NCI-H2029 (cell line): ENCODE data around the gene C5orf47.

ENCODE experiments used
- DNase-seq: peaks from one replicate; lab custom pipeline; 2025; lab: John Stamatoyannopoulos, UW

The C5orf47 gene, protein sequence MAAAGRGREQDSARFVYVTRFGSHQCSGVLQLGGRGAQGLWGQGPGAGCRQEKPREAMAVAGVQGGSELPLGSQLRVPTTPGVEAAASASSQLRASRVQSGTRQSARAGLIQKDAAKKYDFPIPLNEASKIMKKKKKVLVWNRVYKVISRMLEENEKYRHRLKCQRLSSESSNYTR

GRCh38 chr5:173988554-173989431 is at the start of gene C5orf47:
TSS of gene C5orf47 (plus strand) at chr5:173989170. CDS start at chr5:173989264, 94 bp downstream.
- no peak for DNase-seq

DNA sequence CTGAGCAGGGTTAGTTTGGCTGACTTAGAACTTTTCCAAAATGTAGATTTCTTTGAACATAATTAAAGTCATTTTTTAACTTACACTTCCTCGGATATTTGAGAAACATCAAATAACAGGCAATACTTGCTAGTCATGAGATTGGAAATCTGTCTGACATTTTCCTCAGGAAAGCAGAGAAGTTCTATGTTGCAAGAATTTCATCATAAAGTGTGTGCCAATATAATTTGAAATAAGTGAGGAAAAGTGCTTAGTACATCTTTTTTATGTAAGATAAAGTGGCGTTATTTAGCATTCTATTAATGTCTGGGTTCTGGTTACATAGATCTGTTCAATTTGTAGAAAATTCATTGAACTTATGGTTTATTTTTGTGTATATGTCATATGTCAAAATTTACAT is 48.7 kb upstream of the C5orf47 start:
- DNase-seq, result no peak

DNA sequence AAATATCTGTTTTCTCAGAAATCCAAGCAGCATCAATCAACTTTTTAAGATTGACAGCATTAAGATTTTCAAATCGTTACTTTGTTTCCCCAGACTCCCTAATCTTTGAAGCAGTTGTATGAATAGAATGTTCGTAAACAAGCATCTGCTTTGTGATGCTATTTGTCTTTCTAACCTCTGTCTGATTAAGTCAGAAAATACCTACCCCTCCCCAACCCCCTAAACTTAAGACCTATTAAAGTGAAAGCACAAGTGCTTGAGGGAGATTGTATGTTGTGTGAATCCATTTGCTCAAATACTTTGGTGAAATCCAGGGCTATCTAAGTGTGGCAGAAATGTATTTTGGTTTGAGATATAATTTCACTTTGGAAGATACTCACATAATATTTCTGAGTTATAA is 47.9 kb upstream of the C5orf47 start:
- no peak for DNase-seq

DNA sequence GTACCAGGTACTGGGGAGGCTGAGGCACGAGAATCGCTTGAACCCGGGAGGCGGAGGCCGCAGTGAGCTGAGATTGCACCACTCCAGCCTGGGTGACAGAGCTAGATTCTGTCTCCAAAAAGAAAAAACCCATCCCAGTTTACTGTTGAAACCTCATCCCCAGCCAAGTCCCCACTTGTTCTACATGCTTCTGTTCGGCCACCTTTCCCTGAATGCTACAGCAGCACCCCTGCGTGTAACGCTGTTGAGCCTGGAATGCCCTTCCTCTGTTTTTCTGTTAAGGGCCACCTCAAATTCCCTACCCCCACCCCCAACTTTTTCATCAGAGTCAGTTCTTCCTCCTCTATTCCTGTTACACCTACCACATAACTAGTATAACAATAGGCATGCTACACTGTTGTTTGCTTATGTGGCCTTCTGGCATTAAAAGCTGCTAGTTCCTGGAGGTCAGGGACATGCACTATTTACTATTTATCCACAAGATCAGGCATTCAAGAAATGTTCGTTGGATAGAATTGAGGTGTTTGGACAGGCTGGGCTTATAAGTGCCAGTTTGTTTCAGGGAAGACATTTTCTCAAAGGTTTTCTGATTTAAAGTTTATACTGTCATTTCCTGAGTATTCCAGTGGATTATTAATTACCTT is 47.1 kb upstream of the C5orf47 start:
- peak; percentile 19 for DNase-seq

GRCh38 chr5:173944511-173944910 is 44.5 kb upstream of the C5orf47 start:
- DNase-seq, result no peak

- no peak for DNase-seq
Measured at GRCh38 chr5:173945160-173945559, 43.8 kb upstream of the C5orf47 start.

GRCh38 chr5:173946323-173946722 is 42.6 kb upstream of the C5orf47 start:
- no peak for DNase-seq

DNA sequence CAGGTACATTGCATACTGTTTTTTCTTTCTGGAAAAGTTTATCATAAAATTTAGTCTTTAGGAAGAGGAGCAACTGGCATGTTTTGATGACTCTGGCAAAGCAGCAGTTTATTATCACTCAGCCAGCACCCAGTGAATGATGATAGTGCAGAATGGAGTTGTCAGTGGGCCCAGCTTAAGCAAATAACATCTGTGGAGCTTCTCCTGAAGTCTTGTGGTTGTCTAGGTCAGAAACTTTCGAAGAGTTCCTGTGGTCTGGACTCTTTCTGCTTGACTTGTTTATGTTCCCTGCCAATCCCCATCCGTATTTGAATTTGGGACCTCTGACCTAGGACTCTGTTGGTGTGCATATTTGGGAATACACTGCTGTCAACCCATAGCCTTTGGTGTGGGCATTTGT is 38.1 kb upstream of the C5orf47 start:
- DNase-seq, result no peak

GRCh38 chr5:173953528-173954090 is 35.4 kb upstream of the C5orf47 start:
- DNase-seq, result peak; percentile 11

DNA sequence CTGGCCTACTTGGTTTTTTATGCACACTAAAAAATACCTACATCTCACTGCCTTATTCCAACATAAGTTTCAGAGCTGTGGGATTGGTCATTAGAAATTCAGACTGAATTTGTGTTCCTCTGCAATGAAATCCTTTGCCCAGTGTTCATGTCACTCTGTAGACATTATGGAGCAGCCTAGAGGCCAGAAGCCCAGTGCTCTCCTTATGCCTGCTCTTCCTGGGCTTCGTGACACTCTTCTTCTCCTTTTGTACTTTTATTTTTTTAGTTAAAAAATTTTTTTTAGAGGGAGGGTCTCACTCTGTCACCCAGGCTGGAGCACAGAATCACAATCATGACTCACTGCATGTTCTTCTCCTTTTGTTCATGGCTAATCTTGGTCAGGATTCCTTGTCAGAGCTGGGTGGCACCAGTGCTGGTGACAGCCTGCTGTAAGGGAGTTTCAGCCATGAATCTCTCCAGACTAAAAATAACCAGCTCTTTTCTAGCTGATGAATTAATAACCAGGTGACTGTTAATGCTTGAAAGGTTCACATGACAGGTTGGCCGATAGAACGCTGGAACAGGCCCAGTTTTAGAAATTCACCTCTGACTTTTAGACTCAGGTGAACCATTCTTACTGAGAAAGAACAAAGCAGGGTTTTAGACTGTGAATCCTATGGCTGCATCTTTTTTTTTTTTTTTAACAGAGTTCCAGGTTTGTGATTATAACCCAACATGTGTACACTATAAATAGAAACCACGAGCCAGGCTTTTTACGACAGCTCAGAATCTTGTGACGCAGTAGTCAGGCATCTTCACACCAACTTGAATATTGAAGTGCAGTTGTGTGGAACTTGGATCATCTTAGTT is 34.1 kb upstream of the C5orf47 start:
- DNase-seq, result no peak

GRCh38 chr5:173960986-173961385 is 28.0 kb upstream of the C5orf47 start:
- no peak for DNase-seq

GRCh38 chr5:173961418-173961817 is 27.6 kb upstream of the C5orf47 start:
- no peak for DNase-seq

DNA sequence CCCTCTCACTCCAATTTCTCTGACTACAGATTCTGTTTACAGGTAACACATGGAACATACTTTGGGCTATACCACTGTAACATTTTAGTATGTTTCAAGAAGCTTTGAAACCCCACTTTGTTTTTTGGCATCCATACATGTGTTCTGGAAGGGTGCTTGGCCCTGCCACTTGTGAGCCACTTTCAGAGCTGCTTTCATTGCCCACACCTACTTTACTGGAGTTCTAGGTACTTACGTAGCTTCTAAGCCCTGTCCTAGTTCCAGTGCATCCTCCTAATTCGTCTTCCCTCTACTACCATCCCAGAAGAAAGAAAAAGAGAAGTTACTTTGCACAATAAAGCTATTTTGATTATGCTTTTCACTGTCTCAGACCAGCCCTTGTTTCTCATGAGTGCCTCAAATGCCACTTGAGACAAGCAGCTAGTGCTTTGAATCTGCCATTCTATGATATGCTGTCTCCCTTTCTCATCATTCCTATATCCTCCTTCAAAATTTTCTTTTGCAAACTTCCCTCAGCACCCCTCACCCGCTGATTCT is 26.5 kb upstream of the C5orf47 start:
- DNase-seq, result no peak

- no peak for DNase-seq
Measured at GRCh38 chr5:173963182-173963838, 25.7 kb upstream of the C5orf47 start.

DNA sequence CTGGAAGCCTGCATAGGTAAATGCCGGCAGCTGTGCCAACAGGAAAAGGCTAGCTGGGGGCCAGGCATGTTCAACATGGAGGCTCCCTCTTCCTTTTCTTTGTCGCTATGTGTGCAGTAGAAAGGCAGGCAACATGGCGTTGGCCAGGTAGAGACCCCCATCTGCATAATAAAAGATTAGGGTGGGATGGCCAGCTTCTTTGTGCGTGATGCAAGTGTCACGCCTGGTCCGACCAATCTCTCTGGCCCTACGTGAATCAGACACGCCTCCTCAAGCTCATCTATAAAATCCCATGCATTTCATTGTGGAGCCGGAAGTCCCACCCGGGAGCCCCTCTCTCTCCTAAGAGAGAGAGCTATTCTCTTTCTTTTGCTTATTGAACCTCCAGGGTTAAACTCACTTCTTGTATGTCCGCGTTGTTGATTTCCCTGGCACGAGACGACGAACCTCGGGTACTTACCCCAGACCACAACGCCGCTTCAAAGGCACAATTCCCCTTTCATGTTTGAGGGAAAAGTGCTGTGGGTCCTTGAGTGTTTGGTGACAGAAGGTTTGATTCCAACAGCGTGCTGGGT is 25.0 kb upstream of the C5orf47 start:
- peak; percentile 85 for DNase-seq

DNA sequence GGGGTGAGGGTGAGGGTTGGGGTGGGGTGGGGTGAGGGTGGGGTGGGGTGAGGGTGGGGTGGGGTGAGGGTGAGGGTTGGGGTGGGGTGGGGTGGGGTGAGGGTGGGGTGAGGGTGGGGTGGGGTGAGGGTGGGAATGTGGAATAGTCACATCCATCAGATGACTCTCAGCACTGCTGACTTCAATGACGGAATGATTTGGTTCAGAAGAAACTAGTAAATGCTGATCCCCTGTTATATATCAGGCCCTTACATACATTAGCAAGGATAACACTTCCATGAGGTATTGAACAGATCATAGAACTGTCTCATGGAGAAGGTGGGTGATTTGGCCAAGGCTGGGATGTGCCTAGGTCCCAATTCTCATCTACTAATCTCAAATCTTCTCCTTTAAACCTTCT is 24.5 kb upstream of the C5orf47 start:
- no peak for DNase-seq

- no peak for DNase-seq
Measured at GRCh38 chr5:173967241-173967640, 21.7 kb upstream of the C5orf47 start.

- no peak for DNase-seq
Measured at GRCh38 chr5:173968154-173968797, 20.7 kb upstream of the C5orf47 start.

DNA sequence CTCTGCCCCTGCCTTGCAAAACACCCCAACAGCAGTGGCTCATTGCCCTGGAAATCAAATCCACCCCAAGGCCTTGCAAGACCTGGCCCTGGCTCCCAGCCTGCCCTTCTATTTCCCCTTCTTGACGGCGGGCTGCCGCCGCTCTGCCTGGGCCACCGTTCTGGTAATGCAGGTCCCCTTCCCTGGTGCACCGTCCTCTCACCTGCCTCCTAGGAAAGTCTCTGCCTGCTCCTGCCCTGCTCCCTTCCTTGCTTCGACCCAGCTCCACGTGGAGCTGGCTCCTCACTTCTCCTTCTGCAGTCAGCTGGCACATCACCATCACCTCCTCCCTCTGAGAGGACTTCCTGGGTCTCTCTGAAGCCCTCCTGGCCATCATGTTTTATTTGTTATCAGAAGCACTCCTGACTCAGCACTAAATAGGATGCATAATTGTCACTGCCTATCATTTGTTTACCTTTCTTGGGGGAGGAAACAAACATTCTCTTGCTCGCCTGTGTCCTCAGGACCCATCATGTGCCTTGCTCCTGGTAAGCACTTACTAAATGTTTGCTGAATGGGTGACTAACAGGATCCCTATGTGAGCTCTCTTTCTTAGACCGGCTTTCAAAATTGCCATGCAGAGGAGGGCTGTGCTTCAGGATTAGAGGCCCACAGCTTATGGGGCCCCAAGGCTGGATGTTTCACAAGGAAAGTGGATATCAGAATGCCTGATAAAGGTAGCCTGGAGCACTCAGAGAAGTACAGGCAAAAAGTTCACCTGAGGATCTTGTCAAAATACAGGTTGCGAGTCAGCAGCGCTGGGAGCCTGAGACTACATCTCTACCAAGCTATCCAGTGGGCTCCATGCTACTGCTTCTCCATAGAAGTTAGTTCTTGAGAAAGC is 19.6 kb upstream of the C5orf47 start:
- peak; percentile 45 for DNase-seq
